ENCODE measurements around the gene MALAT1.

GRCh38 chr11:65479184-65480145 lies 19.4 kb upstream of the MALAT1 start:
- TF ChIP-seq, protein P1, sequence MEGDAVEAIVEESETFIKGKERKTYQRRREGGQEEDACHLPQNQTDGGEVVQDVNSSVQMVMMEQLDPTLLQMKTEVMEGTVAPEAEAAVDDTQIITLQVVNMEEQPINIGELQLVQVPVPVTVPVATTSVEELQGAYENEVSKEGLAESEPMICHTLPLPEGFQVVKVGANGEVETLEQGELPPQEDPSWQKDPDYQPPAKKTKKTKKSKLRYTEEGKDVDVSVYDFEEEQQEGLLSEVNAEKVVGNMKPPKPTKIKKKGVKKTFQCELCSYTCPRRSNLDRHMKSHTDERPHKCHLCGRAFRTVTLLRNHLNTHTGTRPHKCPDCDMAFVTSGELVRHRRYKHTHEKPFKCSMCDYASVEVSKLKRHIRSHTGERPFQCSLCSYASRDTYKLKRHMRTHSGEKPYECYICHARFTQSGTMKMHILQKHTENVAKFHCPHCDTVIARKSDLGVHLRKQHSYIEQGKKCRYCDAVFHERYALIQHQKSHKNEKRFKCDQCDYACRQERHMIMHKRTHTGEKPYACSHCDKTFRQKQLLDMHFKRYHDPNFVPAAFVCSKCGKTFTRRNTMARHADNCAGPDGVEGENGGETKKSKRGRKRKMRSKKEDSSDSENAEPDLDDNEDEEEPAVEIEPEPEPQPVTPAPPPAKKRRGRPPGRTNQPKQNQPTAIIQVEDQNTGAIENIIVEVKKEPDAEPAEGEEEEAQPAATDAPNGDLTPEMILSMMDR (IDR thresholded peaks at IDR 0.05): no peak
- TF ChIP-seq EZH2 (IDR thresholded peaks at IDR 0.05; ENCODE audit: borderline replicate concordance, insufficient read depth, low read depth, low read length, poor library complexity, severe bottlenecking): no peak
